BJ (cell line): ENCODE results near the gene SNAP23. TPM values are rescaled to one million over a fixed set of nuclear protein-coding genes. Genes with fewer than 3 reads are reported as not detected.

Experiments used
- CTCF ChIA-PET: fragments of 350-600 bp; formaldehyde crosslinking; extraction: SDS; loops from one replicate; lab custom pipeline; 2021; ENCODE audit warnings: antibody characterized with exemption, inconsistent platforms; lab: Yijun Ruan, JAX
- POLR2A ChIA-PET: fragments of 300-600 bp; sonication (Branson Sonifier 250); formaldehyde crosslinking; extraction: SDS; loops from one replicate; lab custom pipeline; 2021; ENCODE audit warnings: antibody characterized with exemption; lab: Charles Lee
- DNase-seq: peaks from one replicate; pipeline ENCODE4 v3.0.0-alpha.2; 2011; ENCODE audit warnings: low read depth
- H3K27me3 ChIP-seq: 2 replicates; pipeline ENCODE4 v1.6.0; 2011; ENCODE audit warnings: low read length; ENCODE audit not compliant: control insufficient read depth, insufficient read depth
- H3K36me3 ChIP-seq: 2 replicates; pipeline ENCODE4 v1.5.1; 2011; ENCODE audit warnings: low read length; ENCODE audit not compliant: control insufficient read depth, insufficient read depth
- H3K4me3 ChIP-seq: 2 replicates; pipeline ENCODE4 v1.5.1; 2011; ENCODE audit warnings: low read depth, mild to moderate bottlenecking, control low read depth, low read length
- polyA plus RNA-seq: library from polyadenylated mRNA; depleted of rRNA; stranded (reverse); fragments of >200 nt; gene quantifications from 2 replicates; pipeline ENCODE4 v1.2.3, GENCODE V29; 2011
- TF ChIP-seq, protein P1 (sequence below): IDR thresholded peaks from 2 replicates; pipeline ENCODE4 v1.5.1; 2011; ENCODE audit warnings: low read depth, mild to moderate bottlenecking, control low read depth, inconsistent platforms, low read length, moderate library complexity; ENCODE audit not compliant: insufficient read depth

Gene SNAP23
- polyA plus RNA-seq, 1 experiment = 28.5 TPM

DNA sequence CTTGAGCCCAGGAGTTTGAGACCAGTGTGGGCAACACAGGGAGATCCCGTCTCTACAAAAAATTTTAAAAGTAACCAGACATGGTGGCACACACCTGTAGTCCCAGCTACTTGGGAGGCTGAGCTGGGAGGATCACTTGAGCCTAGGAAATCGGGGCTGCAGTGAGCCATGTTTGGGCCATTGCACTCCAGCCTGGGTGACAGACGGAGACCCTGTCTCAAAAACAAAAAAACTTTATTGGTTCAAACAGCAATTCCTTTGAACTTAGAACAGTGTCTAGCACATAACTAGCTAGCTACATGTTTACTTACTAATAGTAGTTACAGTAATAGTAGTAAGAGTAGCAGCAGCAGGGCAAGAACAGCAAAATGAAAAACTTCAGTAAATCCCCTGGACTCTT is 63.3 kb downstream of the SNAP23 start:
- DNase-seq = no peak
- Histone ChIP-seq H3K4me3 (no peak overlapping the region), H3K36me3 (peaks cover 2% of the 10 kb centered on the region; the same call in 1 of the 2 replicates), H3K27me3 (no peaks in the 10 kb centered on the region)
- POLR2A ChIA-PET = no interaction called here
- TF ChIP-seq, protein P1, sequence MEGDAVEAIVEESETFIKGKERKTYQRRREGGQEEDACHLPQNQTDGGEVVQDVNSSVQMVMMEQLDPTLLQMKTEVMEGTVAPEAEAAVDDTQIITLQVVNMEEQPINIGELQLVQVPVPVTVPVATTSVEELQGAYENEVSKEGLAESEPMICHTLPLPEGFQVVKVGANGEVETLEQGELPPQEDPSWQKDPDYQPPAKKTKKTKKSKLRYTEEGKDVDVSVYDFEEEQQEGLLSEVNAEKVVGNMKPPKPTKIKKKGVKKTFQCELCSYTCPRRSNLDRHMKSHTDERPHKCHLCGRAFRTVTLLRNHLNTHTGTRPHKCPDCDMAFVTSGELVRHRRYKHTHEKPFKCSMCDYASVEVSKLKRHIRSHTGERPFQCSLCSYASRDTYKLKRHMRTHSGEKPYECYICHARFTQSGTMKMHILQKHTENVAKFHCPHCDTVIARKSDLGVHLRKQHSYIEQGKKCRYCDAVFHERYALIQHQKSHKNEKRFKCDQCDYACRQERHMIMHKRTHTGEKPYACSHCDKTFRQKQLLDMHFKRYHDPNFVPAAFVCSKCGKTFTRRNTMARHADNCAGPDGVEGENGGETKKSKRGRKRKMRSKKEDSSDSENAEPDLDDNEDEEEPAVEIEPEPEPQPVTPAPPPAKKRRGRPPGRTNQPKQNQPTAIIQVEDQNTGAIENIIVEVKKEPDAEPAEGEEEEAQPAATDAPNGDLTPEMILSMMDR = no peak
- CTCF ChIA-PET = no interaction called here

DNA sequence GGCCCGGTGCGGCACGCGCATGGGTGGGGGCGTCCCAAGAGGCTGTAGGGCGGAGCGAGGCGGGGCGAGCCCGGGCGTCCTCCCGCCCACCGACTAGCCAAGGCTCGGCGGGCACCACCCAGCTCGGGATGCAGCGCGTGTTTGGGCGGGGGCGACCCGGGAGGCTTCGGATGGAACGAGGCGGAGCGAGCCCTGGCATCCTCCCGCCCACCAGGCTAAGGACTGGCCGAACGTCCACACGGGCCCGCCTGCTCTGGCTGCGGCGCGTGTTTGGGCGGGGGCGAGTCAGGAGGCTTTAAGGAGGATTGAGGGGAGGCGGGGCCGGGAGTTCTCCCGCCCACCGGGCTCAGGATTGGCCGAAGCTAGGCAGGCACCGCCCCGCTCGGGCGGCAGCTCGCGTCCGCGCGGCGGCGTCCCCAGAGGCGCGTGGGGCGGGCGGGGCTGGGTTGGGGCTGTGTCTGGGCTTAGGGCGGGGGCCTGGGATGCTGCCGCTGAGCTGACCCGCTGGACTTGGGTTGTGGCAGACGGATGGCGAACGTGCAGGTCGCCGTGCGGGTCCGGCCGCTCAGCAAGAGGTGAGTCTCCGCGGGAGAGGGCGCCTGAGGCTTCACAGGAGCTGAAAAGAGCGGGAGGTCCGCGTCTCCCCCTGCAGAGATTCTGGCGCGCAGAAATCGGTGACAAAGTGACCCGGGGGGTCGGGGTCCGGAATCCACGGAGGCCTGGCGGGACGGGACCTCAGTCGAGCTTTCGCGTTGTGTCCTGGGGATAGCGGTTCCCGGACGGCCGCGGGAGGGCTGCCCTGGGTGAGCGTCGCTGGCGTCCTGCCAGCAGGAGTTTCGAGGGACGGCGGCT is 80.0 kb downstream of the SNAP23 start, which contains the start of gene STARD9:
STARD9 (plus strand) TSS at position 419 of the 852 bp plus-strand sequence; CDS start at position 529, 110 bp downstream.
- peak within 1 kb of the TSS; percentile 95 for H3K4me3 ChIP-seq
- DNase-seq = peak; percentile 95
- H3K27me3 ChIP-seq = no peaks in the 10 kb centered on the region
- TF ChIP-seq, protein P1 = no peak
- ChIA-PET CTCF (interaction anchor here (0.6 to 1.5 kb wide), 3 partner anchors 18 to 44 kb away, joined by 3 read pairs; no protein-coding TSS in a partner anchor), POLR2A (interaction anchor here (0.9 kb wide), 1 partner anchor 80 kb away, joined by 3 read pairs; the partner anchor contains the start of gene SNAP23)
- no peaks in the 10 kb centered on the region for H3K36me3 ChIP-seq

DNA sequence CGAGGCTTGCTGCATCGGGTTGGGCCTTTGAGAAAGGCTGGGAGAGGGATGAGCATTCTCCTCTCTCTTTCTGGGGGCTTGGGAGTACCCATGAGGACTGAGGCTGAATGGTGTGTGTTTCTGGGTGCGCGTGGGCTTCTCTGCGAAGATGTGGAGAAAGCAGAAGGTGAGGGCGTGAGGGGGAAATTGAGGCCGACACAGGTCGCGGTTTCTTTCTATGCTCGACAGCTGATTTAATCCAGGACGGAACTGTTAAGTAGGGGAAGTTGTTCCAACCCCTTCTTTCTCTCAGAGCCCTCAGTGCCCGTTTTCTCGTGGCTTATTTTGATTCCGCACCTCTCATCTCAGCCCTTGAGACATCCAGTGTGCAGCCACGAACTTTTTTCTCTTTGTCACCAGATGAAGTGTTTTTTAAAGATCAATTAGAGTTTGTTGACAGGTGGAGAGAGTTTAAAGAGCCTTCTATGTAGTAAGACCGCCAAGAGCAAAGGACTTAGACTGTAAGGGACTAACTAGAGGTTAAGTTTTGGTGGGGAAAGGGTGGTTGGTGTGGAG is 80.7 kb downstream of the SNAP23 start:
- ChIA-PET POLR2A (no interaction called here), CTCF (interaction anchor here (1.5 kb wide), 1 partner anchor 43 kb away, joined by 3 read pairs; no protein-coding TSS in a partner anchor)
- TF ChIP-seq, protein P1 = no peak
- H3K36me3 ChIP-seq = no peaks in the 10 kb centered on the region
- H3K4me3 ChIP-seq = peak overlapping the region; percentile 95
- no peak for DNase-seq
- H3K27me3 ChIP-seq = no peaks in the 10 kb centered on the region

DNA sequence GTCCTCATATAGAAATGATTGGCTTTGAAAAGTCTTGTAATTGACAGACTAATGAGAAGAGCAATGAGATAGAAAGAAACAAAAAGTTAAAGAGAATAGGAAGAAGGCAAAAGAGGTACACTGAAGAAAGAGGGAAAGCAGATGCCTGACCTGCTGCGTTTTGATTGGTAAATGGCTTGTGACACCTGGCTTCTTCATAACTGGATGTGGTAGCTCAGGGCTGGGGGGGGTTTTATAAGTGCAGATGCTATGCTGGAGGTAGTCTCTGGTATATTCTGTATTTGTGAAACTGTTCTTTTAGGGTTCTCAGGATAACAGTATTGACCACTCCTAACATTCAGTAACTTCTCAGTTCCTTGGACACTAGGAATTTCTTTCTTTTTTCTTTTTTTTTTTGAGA is 81.3 kb downstream of the SNAP23 start:
- POLR2A ChIA-PET = no interaction called here
- CTCF ChIA-PET = no interaction called here
- no peaks in the 10 kb centered on the region for H3K27me3 ChIP-seq
- DNase-seq = no peak
- H3K36me3 ChIP-seq = no peaks in the 10 kb centered on the region
- H3K4me3 ChIP-seq = no peak overlapping the region
- TF ChIP-seq, protein P1 = no peak

DNA sequence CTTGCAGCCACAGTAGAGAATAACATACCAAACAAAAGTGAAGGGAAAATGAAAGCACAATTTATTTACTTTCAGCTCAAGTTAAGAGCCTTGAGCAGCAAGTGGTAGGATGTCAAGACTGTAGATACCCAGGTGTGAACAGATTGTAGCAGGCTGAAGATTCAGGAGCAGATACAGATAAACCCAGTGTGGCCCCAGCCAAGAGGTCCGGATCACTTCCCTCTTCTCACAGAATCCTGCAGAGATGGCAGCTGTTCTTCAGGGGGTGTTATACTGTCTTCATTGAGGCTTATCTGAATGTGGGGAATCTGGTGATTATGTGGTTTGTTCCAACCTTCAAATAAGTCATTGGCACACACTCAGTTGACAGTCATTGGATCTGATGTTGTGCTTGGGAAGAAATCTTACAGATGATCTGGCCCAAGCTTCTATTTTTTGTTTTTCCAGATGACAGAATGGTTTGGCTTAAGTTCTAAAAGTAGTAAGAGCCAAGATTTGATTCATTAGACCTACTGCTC is 82.1 kb downstream of the SNAP23 start:
- Histone ChIP-seq H3K4me3 (no peak overlapping the region), H3K27me3 (no peaks in the 10 kb centered on the region), H3K36me3 (no peaks in the 10 kb centered on the region)
- ChIA-PET CTCF (interaction anchor here (1.1 kb wide), 1 partner anchor 15 kb away, joined by 3 read pairs; no protein-coding TSS in a partner anchor), POLR2A (no interaction called here)
- TF ChIP-seq, protein P1 = no peak
- DNase-seq = no peak
